Neural cell (in vitro differentiated cells): ENCODE measurements around the gene TNRC6A. TPM values are rescaled to one million over a fixed set of nuclear protein-coding genes. Genes with fewer than 3 reads are reported as not detected.

Source experiments
- H2AFZ ChIP-seq: fragments of 200-600, 300-800 bp; sonication (generic), shearing (Covaris generic); 2 replicates; pipeline ENCODE4 v1.6.0; 2014; ENCODE audit warnings: low read depth, mild to moderate bottlenecking, antibody characterized with exemption, low read length, moderate library complexity
- H3F3A ChIP-seq: fragments of 200-600 bp; shearing (Covaris generic); 2 replicates; pipeline ENCODE4 v1.6.1; 2016; ENCODE audit warnings: mild to moderate bottlenecking, moderate library complexity, mixed read lengths, antibody characterized with exemption, low read length; ENCODE audit not compliant: insufficient read depth, poor library complexity, severe bottlenecking
- H3K27ac ChIP-seq: fragments of 200-600, 300-800 bp; sonication (generic), shearing (Covaris generic); 2 replicates; pipeline ENCODE4 v1.5.1; 2014; ENCODE audit warnings: mild to moderate bottlenecking, low read length, moderate library complexity
- H3K27me3 ChIP-seq: fragments of 300-800, 200-600 bp; sonication (generic), shearing (Covaris generic); 2 replicates; pipeline ENCODE4 v1.6.0; 2014; ENCODE audit warnings: mild to moderate bottlenecking, low read depth, low read length, moderate library complexity; ENCODE audit not compliant: insufficient read depth
- H3K36me3 ChIP-seq: fragments of 300-800, 200-600 bp; sonication (generic), shearing (Covaris generic); 2 replicates; pipeline ENCODE4 v1.5.1; 2014; ENCODE audit warnings: mild to moderate bottlenecking, antibody characterized with exemption, low read length, moderate library complexity; ENCODE audit not compliant: insufficient read depth
- H3K4me2 ChIP-seq: fragments of 300-800, 200-600 bp; sonication (generic), shearing (Covaris generic); 2 replicates; pipeline ENCODE4 v1.6.0; 2014; ENCODE audit warnings: mild to moderate bottlenecking, low read length
- H3K4me3 ChIP-seq: fragments of 300-800, 200-600 bp; sonication (generic), shearing (Covaris generic); 2 replicates; pipeline ENCODE4 v1.5.1; 2014; ENCODE audit warnings: mild to moderate bottlenecking, low read length, moderate library complexity
- H3K79me2 ChIP-seq: fragments of 200-600 bp; shearing (Covaris generic); replicated peaks from 2 replicates; pipeline ENCODE4 v1.6.0; 2014; ENCODE audit warnings: mild to moderate bottlenecking, low read length, moderate library complexity; ENCODE audit not compliant: insufficient read depth
- H3K9ac ChIP-seq: fragments of 300-800, 200-600 bp; sonication (generic), shearing (Covaris generic); 2 replicates; pipeline ENCODE4 v1.6.1; 2016; ENCODE audit warnings: mild to moderate bottlenecking, low read length, mixed read lengths
- H3K9me2 ChIP-seq: fragments of 200-600 bp; shearing (Covaris generic); 2 replicates; pipeline ENCODE4 v1.6.1; 2016; ENCODE audit warnings: mild to moderate bottlenecking, low read length, mixed read lengths; ENCODE audit not compliant: insufficient read depth
- H3K9me3 ChIP-seq: fragments of 200-600, 300-800 bp; sonication (generic), shearing (Covaris generic); 2 replicates; pipeline ENCODE4 v1.6.1; 2016; ENCODE audit warnings: mild to moderate bottlenecking, mixed run types, low read length, moderate library complexity, mixed read lengths
- H4K20me1 ChIP-seq: fragments of 200-600 bp; shearing (Covaris generic); 2 replicates; pipeline ENCODE4 v1.6.1; 2016; ENCODE audit warnings: mild to moderate bottlenecking, mixed run types; ENCODE audit not compliant: insufficient read depth
- CTCF ChIP-seq: fragments of 450-650 bp; IDR thresholded peaks from 2 replicates; pipeline ENCODE4 v1.5.1; 2014; ENCODE audit warnings: antibody characterized with exemption, mild to moderate bottlenecking, moderate library complexity; ENCODE audit not compliant: poor library complexity, severe bottlenecking
- EP300 ChIP-seq: fragments of 450-650 bp; conservative IDR thresholded peaks from 2 replicates; pipeline ENCODE4 v1.6.1; 2014; ENCODE audit warnings: antibody characterized with exemption, mild to moderate bottlenecking, moderate library complexity; ENCODE audit not compliant: poor library complexity, severe bottlenecking
- EZH2 ChIP-seq: fragments of 200-600, 300-800 bp; shearing (Covaris generic), sonication (generic); IDR thresholded peaks from 2 replicates; pipeline ENCODE4 v1.6.1; 2014; ENCODE audit warnings: antibody characterized with exemption, low read length, borderline replicate concordance, mild to moderate bottlenecking; ENCODE audit not compliant: insufficient read depth, poor library complexity, severe bottlenecking
- MXI1 ChIP-seq: fragments of 450-650 bp; conservative IDR thresholded peaks from 2 replicates; pipeline ENCODE4 v1.6.1; 2014; ENCODE audit warnings: antibody characterized with exemption, mild to moderate bottlenecking; ENCODE audit not compliant: poor library complexity, severe bottlenecking
- POLR2AphosphoS5 ChIP-seq: IDR thresholded peaks from 2 replicates; pipeline ENCODE4 v1.6.1; 2012
- RAD21 ChIP-seq: fragments of 450-650 bp; conservative IDR thresholded peaks from 2 replicates; pipeline ENCODE4 v1.6.1; 2014; ENCODE audit warnings: antibody characterized with exemption, mild to moderate bottlenecking, moderate library complexity
- REST ChIP-seq: IDR thresholded peaks from 2 replicates; pipeline ENCODE4 v1.6.1; 2012; ENCODE audit warnings: borderline replicate concordance
- SMC3 ChIP-seq: fragments of 450-650 bp; conservative IDR thresholded peaks from 2 replicates; pipeline ENCODE4 v1.6.1; 2014; ENCODE audit warnings: antibody characterized with exemption, mild to moderate bottlenecking, moderate library complexity; ENCODE audit not compliant: poor library complexity
- TAF1 ChIP-seq: IDR thresholded peaks from 2 replicates; pipeline ENCODE4 v1.6.1; 2012; ENCODE audit warnings: low read depth
- polyA plus RNA-seq: library from polyadenylated mRNA; depleted of rRNA; stranded (reverse); fragments of >200 nt; gene quantifications from 2 replicates; pipeline ENCODE4 v1.2.3, GENCODE V29; 2014

The TNRC6A gene
- polyA plus RNA-seq, 1 donor from 2014 or later = 32.1 TPM

GRCh38 chr16:24873028-24873427 lies 143.6 kb downstream of the TNRC6A start:
- no peaks in the 10 kb centered on the region for H3K79me2 ChIP-seq
- no peaks in the 10 kb centered on the region for H3F3A ChIP-seq
- no peak overlapping the region for H3K9ac ChIP-seq
- no peaks in the 10 kb centered on the region for H3K9me3 ChIP-seq
- H4K20me1 ChIP-seq = no peaks in the 10 kb centered on the region
- TF ChIP-seq MXI1 = no peak
- no peak for TF ChIP-seq TAF1
- no peak for TF ChIP-seq EP300
- no peak for TF ChIP-seq SMC3
- TF ChIP-seq RAD21 = no peak
- TF ChIP-seq REST = no peak
- no peak for TF ChIP-seq CTCF
- TF ChIP-seq POLR2AphosphoS5 = no peak
- no peak for TF ChIP-seq EZH2
- no peak overlapping the region for H3K4me3 ChIP-seq
- no peaks in the 10 kb centered on the region for H3K9me2 ChIP-seq
- no peaks in the 10 kb centered on the region for H3K27me3 ChIP-seq
- H2AFZ ChIP-seq = no peak overlapping the region
- no peak overlapping the region for H3K27ac ChIP-seq
- no peaks in the 10 kb centered on the region for H3K36me3 ChIP-seq
- H3K4me2 ChIP-seq = no peak overlapping the region

DNA sequence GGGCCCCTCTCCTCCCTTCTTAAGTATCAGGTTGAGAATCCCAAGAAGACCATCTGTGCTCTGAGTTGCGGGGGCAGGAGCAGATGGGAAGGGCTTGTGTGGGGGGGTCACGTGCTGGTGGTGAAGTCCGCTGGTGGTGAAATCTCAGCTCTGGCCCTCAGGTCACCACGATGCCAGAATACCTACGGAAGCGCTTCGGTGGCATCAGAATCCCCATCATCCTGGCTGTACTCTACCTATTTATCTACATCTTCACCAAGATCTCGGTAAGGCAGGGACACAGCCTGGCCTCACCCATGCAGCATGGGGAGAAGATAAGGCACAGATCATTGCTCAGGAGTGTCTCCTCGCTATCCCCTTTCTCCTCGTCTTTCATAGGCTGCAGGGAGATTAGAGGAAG lies 146.0 kb downstream of the TNRC6A start:
- Histone ChIP-seq H3K4me2 (no peak overlapping the region), H3K27me3 (no peaks in the 10 kb centered on the region), H3F3A (no peaks in the 10 kb centered on the region), H2AFZ (no peak overlapping the region), H3K9me2 (no peaks in the 10 kb centered on the region), H4K20me1 (no peaks in the 10 kb centered on the region), H3K27ac (no peak overlapping the region), H3K9me3 (no peaks in the 10 kb centered on the region), H3K4me3 (no peak overlapping the region), H3K9ac (no peak overlapping the region), H3K79me2 (no peaks in the 10 kb centered on the region), H3K36me3 (no peaks in the 10 kb centered on the region)
- TF ChIP-seq MXI1 (no peak), REST (no peak), EZH2 (no peak), TAF1 (no peak), POLR2AphosphoS5 (no peak)

Other genes starting within 250 kb of the TNRC6A start
- 75.5 and 95.4 TPM in 2 replicates for gene RBBP6, start 190.1 kb upstream of the TNRC6A start, polyA plus RNA-seq
- gene SLC5A11, start 116.3 kb downstream of the TNRC6A start, polyA plus RNA-seq = not detected in 2 replicates